Activated CD4-positive, alpha-beta T cell treated with anti-CD3 and anti-CD28 coated beads, Interleukin-2, amount 10 ng/mL, durations not matched to agents 24 days and 14 days (primary cell): ENCODE data around the gene CPA5. TPM values are rescaled to one million over a fixed set of nuclear protein-coding genes. Genes with fewer than 3 reads are reported as not detected.
"Not testable (repeated sequence)": the region's sequence is repeated elsewhere in the genome, so short reads cannot be mapped to it uniquely, and the experiment has no call there.

Source experiments
- DNase-seq: peaks from one replicate; pipeline ENCODE4 v3.0.0; 2022
- H3K27ac Mint-ChIP-seq: one replicate; pipeline ENCODE4 v1.8.0; 2022; ENCODE audit warnings: mild to moderate bottlenecking, mixed read lengths
- H3K27me3 Mint-ChIP-seq: one replicate; pipeline ENCODE4 v1.8.0; 2022; ENCODE audit warnings: mixed read lengths
- H3K36me3 Mint-ChIP-seq: one replicate; pipeline ENCODE4 v1.8.0; 2022; ENCODE audit warnings: low read depth, mild to moderate bottlenecking, mixed read lengths
- H3K4me1 Mint-ChIP-seq: one replicate; pipeline ENCODE4 v1.8.0; 2021; ENCODE audit warnings: mixed read lengths
- H3K4me3 Mint-ChIP-seq: one replicate; pipeline ENCODE4 v1.8.0; 2022; ENCODE audit warnings: mild to moderate bottlenecking, moderate library complexity, mixed read lengths
- H3K9me3 Mint-ChIP-seq: one replicate; pipeline ENCODE4 v1.8.0; 2021; ENCODE audit warnings: mixed read lengths
- intact Hi-C: fragments of 100-400 bp; cut with micrococcal nuclease; formaldehyde crosslinking; loops from one replicate; pipeline ENCODE4 v1.15.1; 2023
- total RNA-seq: library from RNA; stranded (reverse); gene quantifications from 2 replicates; pipeline ENCODE4 v1.2.3, GENCODE V29; 2022

Gene CPA5
- total RNA-seq, 1 donor from 2014 or later: 0.93 TPM

- H3K36me3 Mint-ChIP-seq: no peaks in the 10 kb centered on the region
- H3K27ac Mint-ChIP-seq: no peak overlapping the region
- peaks cover 23% of the 10 kb centered on the region for H3K4me1 Mint-ChIP-seq
- no peak overlapping the region for H3K4me3 Mint-ChIP-seq
- DNase-seq: no peak
- H3K9me3 Mint-ChIP-seq: no peaks in the 10 kb centered on the region
- intact Hi-C loops: loop anchor here (10.0 kb wide), 1 partner anchor 295 kb away; the partner anchor contains the start of gene KLHDC10
- H3K27me3 Mint-ChIP-seq: no peaks in the 10 kb centered on the region
These were observed 25.4 kb downstream of the CPA5 start for GRCh38 chr7:130369831-130370550.

GRCh38 chr7:130371046-130371445 is 26.4 kb downstream of the CPA5 start:
- H3K4me1 Mint-ChIP-seq: peaks cover 23% of the 10 kb centered on the region
- no peaks in the 10 kb centered on the region for H3K27me3 Mint-ChIP-seq
- intact Hi-C loops: no loop called here
- H3K27ac Mint-ChIP-seq: no peak overlapping the region
- DNase-seq: no peak
- no peaks in the 10 kb centered on the region for H3K9me3 Mint-ChIP-seq
- H3K4me3 Mint-ChIP-seq: no peak overlapping the region
- no peaks in the 10 kb centered on the region for H3K36me3 Mint-ChIP-seq

DNA sequence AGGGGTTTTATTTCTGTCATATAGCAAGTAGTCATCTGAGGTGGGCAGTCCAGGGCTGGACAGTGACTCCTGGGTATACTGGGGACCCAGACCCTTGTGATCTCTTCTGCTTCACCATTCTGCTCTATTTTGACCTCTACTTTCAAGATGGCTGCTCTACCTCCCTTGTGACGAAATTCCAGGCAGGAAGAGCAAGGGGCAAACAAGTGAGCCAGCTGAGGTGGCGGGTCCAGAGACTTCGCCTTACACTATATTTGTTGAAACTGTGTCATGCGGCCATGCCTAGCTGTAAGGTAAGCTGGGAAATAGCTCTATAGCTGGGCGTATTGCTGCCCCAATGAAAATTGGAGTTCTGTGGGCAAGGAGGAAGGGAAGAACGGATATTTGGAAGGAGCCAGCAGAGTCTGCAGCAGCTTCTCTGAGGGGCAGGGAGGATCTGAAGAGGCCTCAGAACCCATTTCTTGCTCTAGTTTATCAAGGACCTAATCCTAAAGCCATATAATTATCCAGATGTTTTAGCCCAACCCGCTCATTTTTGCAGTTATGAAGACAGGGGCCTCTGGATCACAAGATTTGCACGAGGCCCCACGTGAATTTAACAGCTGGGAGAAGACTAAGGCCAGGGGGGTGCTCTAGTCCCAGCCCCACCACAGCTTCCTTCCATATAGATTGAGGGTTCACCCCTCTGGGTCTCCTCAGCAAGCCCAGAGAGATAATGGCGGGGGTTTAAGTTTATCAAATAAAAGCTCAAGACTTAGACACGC is 28.0 kb downstream of the CPA5 start:
- H3K36me3 Mint-ChIP-seq: peaks cover 2% of the 10 kb centered on the region
- intact Hi-C loops: no loop called here
- DNase-seq: no peak
- H3K4me3 Mint-ChIP-seq: no peak overlapping the region
- no peaks in the 10 kb centered on the region for H3K9me3 Mint-ChIP-seq
- no peaks in the 10 kb centered on the region for H3K27me3 Mint-ChIP-seq
- H3K27ac Mint-ChIP-seq: no peak overlapping the region
- H3K4me1 Mint-ChIP-seq: peaks cover 12% of the 10 kb centered on the region

- Mint-ChIP-seq H3K9me3 (no peaks in the 10 kb centered on the region), H3K27me3 (no peaks in the 10 kb centered on the region), H3K36me3 (peaks cover 2% of the 10 kb centered on the region), H3K4me3 (no peak overlapping the region), H3K27ac (no peak overlapping the region), H3K4me1 (peaks cover under 1% of the 10 kb centered on the region)
- DNase-seq: no peak
- intact Hi-C loops: no loop called here
These were observed 29.9 kb downstream of the CPA5 start for GRCh38 chr7:130374507-130374906.

DNA sequence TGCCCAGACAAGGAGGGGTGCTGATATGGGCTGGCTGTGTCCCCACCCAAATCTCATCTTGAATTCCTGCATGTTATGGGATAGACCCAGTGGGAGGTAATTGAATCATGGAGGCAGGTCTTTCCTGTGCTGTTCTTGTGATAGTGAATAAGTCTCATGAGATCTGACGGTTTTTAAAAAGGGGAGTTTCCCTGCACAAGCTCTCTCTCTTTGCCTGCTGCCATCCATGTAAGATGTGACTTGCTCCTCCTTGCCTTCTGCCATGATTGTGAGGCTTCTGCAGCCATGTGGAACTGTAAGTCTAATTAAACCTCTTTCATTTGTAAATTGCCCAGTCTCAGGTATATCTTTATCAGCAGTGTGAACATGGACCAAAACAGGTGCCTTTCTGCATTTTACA is 31.8 kb downstream of the CPA5 start:
- DNase-seq, intact Hi-C loops, H3K27ac Mint-ChIP-seq, H3K4me3 Mint-ChIP-seq, H3K36me3 Mint-ChIP-seq, H3K9me3 Mint-ChIP-seq, H3K4me1 Mint-ChIP-seq, H3K27me3 Mint-ChIP-seq: not testable (repeated sequence)

GRCh38 chr7:130377178-130377577 is 32.6 kb downstream of the CPA5 start:
- Mint-ChIP-seq H3K9me3 (no peaks in the 10 kb centered on the region), H3K27me3 (no peaks in the 10 kb centered on the region), H3K36me3 (peaks cover 2% of the 10 kb centered on the region), H3K4me3 (no peak overlapping the region), H3K27ac (no peak overlapping the region), H3K4me1 (no peaks in the 10 kb centered on the region)
- intact Hi-C loops: no loop called here
- no peak for DNase-seq

GRCh38 chr7:130379019-130379418 is 34.4 kb downstream of the CPA5 start:
- no peak for DNase-seq
- Mint-ChIP-seq H3K27ac (no peak overlapping the region), H3K36me3 (peaks cover 2% of the 10 kb centered on the region), H3K27me3 (no peaks in the 10 kb centered on the region), H3K4me1 (no peaks in the 10 kb centered on the region), H3K9me3 (no peaks in the 10 kb centered on the region), H3K4me3 (no peak overlapping the region)
- intact Hi-C loops: no loop called here

- H3K4me3 Mint-ChIP-seq: no peak overlapping the region
- H3K27me3 Mint-ChIP-seq: no peaks in the 10 kb centered on the region
- intact Hi-C loops: no loop called here
- no peak for DNase-seq
- H3K27ac Mint-ChIP-seq: no peak overlapping the region
- peaks cover 2% of the 10 kb centered on the region for H3K36me3 Mint-ChIP-seq
- H3K4me1 Mint-ChIP-seq: no peaks in the 10 kb centered on the region
- no peaks in the 10 kb centered on the region for H3K9me3 Mint-ChIP-seq
These were observed 34.9 kb downstream of the CPA5 start for GRCh38 chr7:130379532-130379920.

DNA sequence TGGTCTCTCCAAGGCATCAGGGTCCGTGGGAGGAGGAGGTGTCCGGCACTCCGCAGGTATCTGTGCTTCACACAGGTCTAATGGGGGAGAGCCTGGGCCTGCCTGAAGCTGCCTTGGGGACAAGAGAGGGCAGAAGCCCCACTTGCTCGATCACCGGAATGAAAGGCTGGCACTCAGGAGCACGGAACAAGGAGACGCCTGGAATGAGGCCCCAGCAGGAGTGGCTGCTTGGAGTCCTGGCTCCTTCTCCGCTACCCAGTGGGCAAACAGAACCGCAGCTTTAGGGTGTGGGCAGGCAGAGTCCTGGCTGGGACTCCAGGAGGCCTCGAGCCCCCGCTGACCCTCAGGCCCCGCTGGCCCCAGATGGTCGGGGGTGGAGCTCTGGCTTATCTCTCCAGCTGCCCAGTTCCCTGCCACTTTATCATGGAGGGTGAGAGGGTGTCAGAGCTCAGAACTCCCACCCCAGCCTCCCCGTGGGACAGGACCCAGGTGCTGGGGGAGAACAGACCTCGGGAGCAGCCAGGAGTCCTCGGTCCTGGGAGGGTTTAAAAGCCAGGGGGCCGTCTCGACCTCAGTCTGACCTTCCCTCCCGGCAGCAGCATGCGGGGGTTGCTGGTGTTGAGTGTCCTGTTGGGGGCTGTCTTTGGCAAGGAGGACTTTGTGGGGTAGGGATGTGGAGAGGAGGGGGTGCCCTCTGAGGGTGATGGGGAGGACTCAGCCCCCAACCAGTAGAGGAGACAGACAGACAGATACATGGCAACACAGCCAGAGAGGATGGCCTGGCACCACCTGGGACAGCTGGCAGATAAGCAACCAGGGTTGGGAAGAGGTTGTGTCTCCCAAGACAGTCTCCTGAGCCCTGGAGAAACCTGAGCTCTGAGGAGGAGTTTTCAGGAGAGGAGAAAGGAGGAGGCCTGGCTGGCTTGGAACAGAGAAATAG is 35.6 kb downstream of the CPA5 start, which contains the start of gene CPA1:
TSS of gene CPA1 (plus strand) at position 574 of the 940 bp plus-strand sequence. CDS start at position 601, 27 bp downstream.
- Mint-ChIP-seq H3K36me3 (peaks cover 2% of the 10 kb centered on the region), H3K27me3 (no peaks in the 10 kb centered on the region), H3K27ac (no peak within 1 kb of the TSS), H3K4me1 (no peaks in the 10 kb centered on the region), H3K4me3 (no peak within 1 kb of the TSS), H3K9me3 (no peaks in the 10 kb centered on the region)
- intact Hi-C loops: no loop called here
- no peak for DNase-seq

DNA sequence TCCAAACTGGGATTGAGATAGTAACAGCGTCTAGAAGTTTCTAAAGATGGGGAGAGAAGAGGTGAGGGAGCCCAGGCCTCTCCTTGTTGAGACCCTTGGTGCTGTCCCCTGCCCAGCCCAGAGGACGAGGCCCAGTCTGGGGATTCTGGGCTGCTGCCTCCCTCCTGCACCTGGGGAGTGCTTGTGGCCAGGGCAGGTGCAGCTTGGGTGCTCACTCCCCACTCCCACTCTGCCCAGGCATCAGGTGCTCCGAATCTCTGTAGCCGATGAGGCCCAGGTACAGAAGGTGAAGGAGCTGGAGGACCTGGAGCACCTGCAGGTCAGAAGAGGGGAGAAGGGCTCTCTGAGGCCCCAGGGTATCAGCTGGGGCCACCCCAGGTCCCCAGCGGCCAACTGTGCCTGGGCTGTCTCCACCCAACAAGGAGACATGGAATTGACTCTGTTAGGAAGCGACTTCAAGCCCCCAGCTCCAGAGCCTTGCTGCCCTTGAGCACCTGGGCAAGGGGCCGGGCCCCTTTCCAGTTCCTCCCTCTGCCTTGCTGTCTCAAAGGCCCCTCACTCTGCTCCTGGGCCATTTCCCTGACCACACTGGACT is 36.3 kb downstream of the CPA5 start:
- Mint-ChIP-seq H3K27me3 (no peaks in the 10 kb centered on the region), H3K36me3 (peaks cover 2% of the 10 kb centered on the region), H3K27ac (no peak overlapping the region), H3K4me1 (no peaks in the 10 kb centered on the region), H3K4me3 (no peak overlapping the region), H3K9me3 (no peaks in the 10 kb centered on the region)
- intact Hi-C loops: no loop called here
- DNase-seq: no peak

DNA sequence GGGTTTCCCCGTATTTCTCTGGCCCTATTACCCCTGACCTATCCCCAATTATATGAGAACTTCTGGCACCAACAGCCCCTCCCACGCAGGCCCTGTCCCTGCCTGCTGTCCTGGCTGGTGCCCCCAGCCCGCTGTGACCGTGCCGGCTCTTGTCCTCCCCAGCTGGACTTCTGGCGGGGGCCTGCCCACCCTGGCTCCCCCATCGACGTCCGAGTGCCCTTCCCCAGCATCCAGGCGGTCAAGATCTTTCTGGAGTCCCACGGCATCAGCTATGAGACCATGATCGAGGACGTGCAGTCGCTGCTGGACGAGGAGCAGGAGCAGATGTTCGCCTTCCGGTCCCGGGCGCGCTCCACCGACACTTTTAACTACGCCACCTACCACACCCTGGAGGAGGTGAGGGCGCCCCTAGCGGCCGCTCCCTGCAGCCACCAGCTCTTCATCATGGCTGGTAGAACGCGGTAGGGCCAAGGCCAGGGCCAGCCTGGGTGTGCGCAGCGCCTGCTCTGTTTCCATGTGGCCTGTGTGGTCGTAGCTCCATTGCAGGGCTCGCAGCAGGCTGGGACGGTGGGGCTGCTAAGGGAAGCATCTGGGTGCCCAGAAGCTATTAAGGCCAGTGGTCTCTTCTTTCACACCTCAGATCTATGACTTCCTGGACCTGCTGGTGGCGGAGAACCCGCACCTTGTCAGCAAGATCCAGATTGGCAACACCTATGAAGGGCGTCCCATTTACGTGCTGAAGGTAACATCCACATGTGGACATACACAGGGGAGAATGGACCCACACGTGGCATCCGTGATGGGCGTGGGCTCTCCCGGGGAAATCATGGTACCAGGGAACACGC is 37.1 kb downstream of the CPA5 start:
- no peaks in the 10 kb centered on the region for H3K4me1 Mint-ChIP-seq
- no peaks in the 10 kb centered on the region for H3K9me3 Mint-ChIP-seq
- peaks cover under 1% of the 10 kb centered on the region for H3K36me3 Mint-ChIP-seq
- H3K27me3 Mint-ChIP-seq: no peaks in the 10 kb centered on the region
- DNase-seq: no peak
- H3K27ac Mint-ChIP-seq: no peak overlapping the region
- H3K4me3 Mint-ChIP-seq: no peak overlapping the region
- intact Hi-C loops: no loop called here

DNA sequence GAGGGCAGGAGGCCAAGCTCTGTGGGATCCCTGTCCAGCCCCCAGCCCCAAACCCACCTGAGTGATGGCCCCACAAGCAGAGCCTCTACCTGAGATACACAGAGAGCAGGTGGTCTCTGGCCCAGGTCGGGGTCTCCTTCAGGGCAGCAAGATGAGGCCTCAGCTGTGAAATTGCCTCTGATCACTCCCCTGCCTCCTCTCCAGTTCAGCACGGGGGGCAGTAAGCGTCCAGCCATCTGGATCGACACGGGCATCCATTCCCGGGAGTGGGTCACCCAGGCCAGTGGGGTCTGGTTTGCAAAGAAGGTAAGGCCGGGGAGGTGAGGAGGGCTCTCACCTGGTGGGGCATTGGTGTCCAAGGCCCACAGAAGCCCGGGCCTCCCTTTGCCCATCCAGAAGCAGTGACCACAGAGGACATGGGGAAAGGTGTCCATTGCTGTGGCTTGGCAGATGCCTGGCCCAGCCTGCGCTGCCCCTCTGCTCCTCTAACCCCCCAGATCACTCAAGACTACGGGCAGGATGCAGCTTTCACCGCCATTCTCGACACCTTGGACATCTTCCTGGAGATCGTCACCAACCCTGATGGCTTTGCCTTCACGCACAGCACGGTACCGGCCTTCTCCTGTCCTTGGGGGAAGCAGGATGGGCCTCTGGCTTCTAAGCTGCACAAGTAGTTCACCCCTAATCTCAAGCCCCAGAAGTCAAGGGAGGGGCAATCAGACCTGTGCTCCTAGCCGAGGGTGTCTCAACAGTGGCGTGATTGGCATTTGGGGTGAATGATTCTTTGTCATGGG is 38.8 kb downstream of the CPA5 start:
- H3K4me3 Mint-ChIP-seq: no peak overlapping the region
- intact Hi-C loops: no loop called here
- no peaks in the 10 kb centered on the region for H3K4me1 Mint-ChIP-seq
- H3K27me3 Mint-ChIP-seq: no peaks in the 10 kb centered on the region
- H3K9me3 Mint-ChIP-seq: no peaks in the 10 kb centered on the region
- no peak overlapping the region for H3K27ac Mint-ChIP-seq
- H3K36me3 Mint-ChIP-seq: no peaks in the 10 kb centered on the region
- DNase-seq: no peak
